MG63 (cell line): ENCODE results near the gene SLC5A12. TPM values are rescaled to one million over a fixed set of nuclear protein-coding genes. Genes with fewer than 3 reads are reported as not detected.

Experiments used
- DNase-seq: peaks from one replicate; pipeline ENCODE4 v3.0.0-alpha.2; 2020
- H3K27me3 ChIP-seq: fragments of 250-450 bp; sonication (Bioruptor Pico); 2 replicates; pipeline ENCODE4 v1.5.1; 2020; ENCODE audit warnings: mild to moderate bottlenecking, moderate library complexity
- H3K36me3 ChIP-seq: fragments of 250-450 bp; sonication (Bioruptor Pico); 2 replicates; pipeline ENCODE4 v1.5.1; 2020; ENCODE audit warnings: mild to moderate bottlenecking, moderate library complexity
- H3K4me3 ChIP-seq: fragments of 250-450 bp; sonication (Bioruptor Pico); 2 replicates; pipeline ENCODE4 v1.5.1; 2020; ENCODE audit warnings: mild to moderate bottlenecking, moderate library complexity
- H3K9me3 ChIP-seq: fragments of 250-450 bp; sonication (Bioruptor Pico); 2 replicates; pipeline ENCODE4 v1.5.1; 2020; ENCODE audit warnings: mild to moderate bottlenecking, moderate library complexity
- total RNA-seq: library from RNA; depleted of rRNA; stranded (reverse); fragments of >200 nt; shearing (Covaris generic); gene quantifications from 2 replicates; pipeline ENCODE4 v1.2.3, GENCODE V29; 2014; ENCODE audit warnings: low replicate concordance; rRNA removed

The SLC5A12 gene
- total RNA-seq, 1 experiment from 2014 or later: not detected

GRCh38 chr11:26621132-26621531 lies 100.7 kb downstream of the SLC5A12 start:
- no peaks in the 10 kb centered on the region for H3K36me3 ChIP-seq
- peak; percentile 43 for DNase-seq
- H3K4me3 ChIP-seq: no peak overlapping the region
- H3K27me3 ChIP-seq: no peaks in the 10 kb centered on the region
- H3K9me3 ChIP-seq: no peaks in the 10 kb centered on the region

GRCh38 chr11:26620282-26621045 lies 101.4 kb downstream of the SLC5A12 start:
- H3K4me3 ChIP-seq: no peak overlapping the region
- no peaks in the 10 kb centered on the region for H3K36me3 ChIP-seq
- DNase-seq: no peak
- no peaks in the 10 kb centered on the region for H3K9me3 ChIP-seq
- no peaks in the 10 kb centered on the region for H3K27me3 ChIP-seq

- H3K36me3 ChIP-seq: no peaks in the 10 kb centered on the region
- H3K9me3 ChIP-seq: no peaks in the 10 kb centered on the region
- no peak for DNase-seq
- no peak overlapping the region for H3K4me3 ChIP-seq
- no peaks in the 10 kb centered on the region for H3K27me3 ChIP-seq
Observed at GRCh38 chr11:26618441-26618840, 103.4 kb downstream of the SLC5A12 start.

Other genes with a start within 250 kb of the SLC5A12 start
- not detected in 2 replicates for gene MUC15, start 149.8 kb downstream of the SLC5A12 start, total RNA-seq